H1 (cell line): Measurements from ENCODE around the gene GPN2. TPM values are rescaled to one million over a fixed set of nuclear protein-coding genes. Genes with fewer than 3 reads are reported as not detected.

Experiments
- CBX5 ChIP-seq: fragments of 300-800, 300-1000 bp; sonication (generic); IDR thresholded peaks from 2 replicates; pipeline ENCODE4 v1.7.1; 2016; ENCODE audit warnings: antibody characterized with exemption, low read length, low read depth
- CBX8 ChIP-seq: fragments of 300-800, 300-1000 bp; sonication (generic); IDR thresholded peaks from 2 replicates; pipeline ENCODE4 v1.7.1; 2016; ENCODE audit warnings: low read depth, low read length, borderline replicate concordance
- CHD2 ChIP-seq: IDR thresholded peaks from 2 replicates; pipeline ENCODE4 v1.6.1; 2012; ENCODE audit warnings: low read length, improper control_type of control experiment
- CREB1 ChIP-seq: IDR thresholded peaks from 2 replicates; pipeline ENCODE4 v1.6.1; 2012; ENCODE audit warnings: inconsistent platforms
- EGR1 ChIP-seq: IDR thresholded peaks from 2 replicates; pipeline ENCODE4 v1.6.1; 2011; ENCODE audit warnings: low read depth, low read length, borderline replicate concordance
- FOSL1 ChIP-seq: IDR thresholded peaks from 2 replicates; pipeline ENCODE4 v1.6.1; 2011; ENCODE audit warnings: mild to moderate bottlenecking, low read depth, low read length, moderate library complexity; ENCODE audit not compliant: insufficient read depth
- GABPA ChIP-seq: IDR thresholded peaks from 2 replicates; pipeline ENCODE4 v1.6.1; 2011; ENCODE audit warnings: mild to moderate bottlenecking, low read length, moderate library complexity, borderline replicate concordance; ENCODE audit not compliant: insufficient read depth
- KDM4A ChIP-seq: IDR thresholded peaks from one replicate; pipeline ENCODE4 v1.7.1; 2012; ENCODE audit warnings: low read depth, mild to moderate bottlenecking, moderate library complexity, low read length, inconsistent platforms; ENCODE audit not compliant: severe bottlenecking
- PHF8 ChIP-seq: fragments of 200-600 bp; sonication (generic); conservative IDR thresholded peaks from 2 replicates; pipeline ENCODE4 v1.7.1; 2012; ENCODE audit warnings: low read depth, mild to moderate bottlenecking, inconsistent platforms, low read length, moderate library complexity
- POLR2A ChIP-seq, 2 experiments: IDR thresholded peaks; 1 replicate in 1 of 2; 2 replicates in 1 of 2; pipeline ENCODE4 v1.6.1; 2011; ENCODE audit warnings: low read depth in 2 of 2, low read length in 2 of 2, mild to moderate bottlenecking in 2 of 2; ENCODE audit errors: control extremely low read depth in 1 of 2
- POLR2AphosphoS5 ChIP-seq: IDR thresholded peaks from 2 replicates; pipeline ENCODE4 v1.6.1; 2011; ENCODE audit warnings: low read depth, low read length
- RFX5 ChIP-seq: IDR thresholded peaks from 2 replicates; pipeline ENCODE4 v1.6.1; 2011; ENCODE audit warnings: low read depth, low read length, improper control_type of control experiment, borderline replicate concordance
- RNF2 ChIP-seq: fragments of 200-900, 300-1000 bp; sonication (generic); IDR thresholded peaks from 2 replicates; pipeline ENCODE4 v1.7.1; 2016; ENCODE audit warnings: borderline replicate concordance, low read depth, mild to moderate bottlenecking, antibody characterized with exemption, low read length; ENCODE audit not compliant: poor library complexity, severe bottlenecking; ENCODE audit errors: missing control alignments
- SAP30 ChIP-seq: fragments of 300-600 bp; sonication (generic); IDR thresholded peaks from 2 replicates; pipeline ENCODE4 v1.7.1; 2012; ENCODE audit warnings: low read length, moderate library complexity, mild to moderate bottlenecking, inconsistent platforms; ENCODE audit not compliant: insufficient read depth, insufficient replicate concordance
- SP4 ChIP-seq: IDR thresholded peaks from 2 replicates; pipeline ENCODE4 v1.6.1; 2012; ENCODE audit warnings: low read length, inconsistent platforms
- TCF12 ChIP-seq: IDR thresholded peaks from 2 replicates; pipeline ENCODE4 v1.6.1; 2011; ENCODE audit warnings: low read depth, mild to moderate bottlenecking, low read length
- polyA plus RNA-seq, 7 experiments: library from polyadenylated mRNA; depleted of rRNA in 3 of 7; stranded (reverse) in 5 of 7; unstranded in 2 of 7; fragments of >200 nt in 5 of 7; fragments of 200-250 nt in 2 of 7; gene quantifications; 1 replicate in 5 of 7; 2 replicates in 1 of 7; 4 replicates in 1 of 7; pipeline versions ENCODE4 v1.2.1 to v1.2.3, GENCODE V29; 2011 to 2013; ENCODE audit warnings: missing spikeins in 2 of 7, mixed read lengths in 2 of 7
- total RNA-seq: library from RNA; stranded (reverse); fragmentation: NEBNext Ultra II Directional; extraction: Animal tissue kit (Norgen Biotek cat#: 25700); gene quantifications from 2 replicates; pipeline ENCODE4 v1.2.1, GENCODE V29; 2021
- TF ChIP-seq, protein P1 (sequence below): IDR thresholded peaks from 2 replicates; pipeline ENCODE4 v1.6.1; 2012; ENCODE audit warnings: low read length, inconsistent platforms
- TF ChIP-seq, protein P2 (sequence below): IDR thresholded peaks from 2 replicates; pipeline ENCODE4 v1.6.1; 2012; ENCODE audit warnings: inconsistent platforms
- TF ChIP-seq, protein P3 (sequence below), 3 experiments: IDR thresholded peaks; 1 replicate in 2 of 3; 2 replicates in 1 of 3; pipeline versions ENCODE4 v1.5.1 to v1.6.1; 2011; ENCODE audit warnings: low read length in 3 of 3, mild to moderate bottlenecking in 3 of 3, inconsistent platforms in 2 of 3, low read depth in 1 of 3, moderate library complexity in 1 of 3; ENCODE audit not compliant: insufficient read depth in 1 of 3; ENCODE audit errors: control extremely low read depth in 1 of 3

The GPN2 gene
- total and polyA plus RNA-seq, 2 of the 8 experiments (the other 6 are each of a cell fraction or from before 2014, with no cell fraction given) = 27.3 to 36.8 TPM

DNA sequence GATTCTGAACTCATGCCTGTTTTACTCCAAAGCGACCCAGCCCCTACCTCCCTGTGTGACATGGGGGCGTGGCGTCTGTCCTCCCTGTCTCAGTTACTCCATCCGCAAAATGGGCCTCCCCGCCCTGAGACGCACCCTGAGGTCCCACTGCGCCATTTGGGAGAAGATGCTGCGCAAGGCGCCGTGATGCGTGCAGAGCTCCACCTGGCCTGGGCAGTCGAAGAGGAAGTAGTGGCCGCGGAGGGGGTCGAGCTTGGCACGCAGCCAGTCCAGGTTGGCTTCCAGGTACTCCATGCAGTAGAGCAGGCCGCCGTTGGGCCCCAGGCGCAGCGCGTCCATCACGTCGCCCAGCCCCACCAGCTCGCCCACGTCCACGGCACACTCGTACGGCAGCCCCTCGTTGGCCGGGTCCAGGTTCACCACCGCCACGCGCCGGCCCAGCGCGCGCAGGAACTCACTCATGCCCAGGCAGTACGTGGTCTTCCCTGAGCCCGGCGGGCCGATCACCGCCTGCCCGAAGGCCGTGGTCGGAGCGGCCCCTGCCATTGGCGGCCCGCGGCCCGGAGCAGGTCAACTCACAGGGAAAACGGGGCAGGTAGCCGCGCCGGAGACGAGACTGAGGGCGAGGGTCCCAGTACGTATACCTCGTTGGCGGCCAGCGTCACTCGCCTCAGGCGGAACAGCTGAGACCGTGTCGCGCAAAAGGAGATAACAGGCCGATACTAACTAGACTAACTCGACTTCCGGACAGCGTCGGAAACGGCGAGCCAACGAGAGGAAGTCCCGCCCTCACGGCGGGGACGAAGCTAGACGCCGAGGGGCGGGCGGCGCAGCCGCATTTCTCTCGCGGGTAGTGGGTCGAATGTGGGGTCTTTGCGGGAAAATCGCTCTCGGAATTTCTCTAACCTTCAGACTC, at the start of gene GPN2 (continued):
- no peak for TF ChIP-seq RFX5
- peak; percentile 83 for TF ChIP-seq POLR2AphosphoS5
- no peak for TF ChIP-seq CBX5
- TF ChIP-seq GABPA = peak; percentile 72; the same call in 1 of the 2 replicates
- no peak for TF ChIP-seq TCF12
- 0 out of 2 replicates have a peak, but pooled peaks have one; percentile 8 for TF ChIP-seq CHD2
- peak; percentile 84 for TF ChIP-seq KDM4A
- TF ChIP-seq, protein P1, sequence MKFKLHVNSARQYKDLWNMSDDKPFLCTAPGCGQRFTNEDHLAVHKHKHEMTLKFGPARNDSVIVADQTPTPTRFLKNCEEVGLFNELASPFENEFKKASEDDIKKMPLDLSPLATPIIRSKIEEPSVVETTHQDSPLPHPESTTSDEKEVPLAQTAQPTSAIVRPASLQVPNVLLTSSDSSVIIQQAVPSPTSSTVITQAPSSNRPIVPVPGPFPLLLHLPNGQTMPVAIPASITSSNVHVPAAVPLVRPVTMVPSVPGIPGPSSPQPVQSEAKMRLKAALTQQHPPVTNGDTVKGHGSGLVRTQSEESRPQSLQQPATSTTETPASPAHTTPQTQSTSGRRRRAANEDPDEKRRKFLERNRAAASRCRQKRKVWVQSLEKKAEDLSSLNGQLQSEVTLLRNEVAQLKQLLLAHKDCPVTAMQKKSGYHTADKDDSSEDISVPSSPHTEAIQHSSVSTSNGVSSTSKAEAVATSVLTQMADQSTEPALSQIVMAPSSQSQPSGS = no peak
- peak; percentile 66; the same call in 1 of the 2 replicates for TF ChIP-seq PHF8
- no peak for TF ChIP-seq EGR1
- no peak for TF ChIP-seq CBX8
- TF ChIP-seq FOSL1 = no peak
- no peak for TF ChIP-seq RNF2
- peak; percentile 58 for TF ChIP-seq SAP30
- TF ChIP-seq, protein P2, sequence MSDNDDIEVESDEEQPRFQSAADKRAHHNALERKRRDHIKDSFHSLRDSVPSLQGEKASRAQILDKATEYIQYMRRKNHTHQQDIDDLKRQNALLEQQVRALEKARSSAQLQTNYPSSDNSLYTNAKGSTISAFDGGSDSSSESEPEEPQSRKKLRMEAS = no peak; the same call in 1 of the 2 replicates
- TF ChIP-seq POLR2A (IDR thresholded peaks at IDR 0.05; ENCODE audit: control extremely low read depth in 1 of 2, low read depth in 2 of 2, low read length in 2 of 2) = peak; percentile 74 to 84
- TF ChIP-seq CREB1 = peak; percentile 76
- TF ChIP-seq SP4 = no peak; the same call in 1 of the 2 replicates
- TF ChIP-seq, protein P3, sequence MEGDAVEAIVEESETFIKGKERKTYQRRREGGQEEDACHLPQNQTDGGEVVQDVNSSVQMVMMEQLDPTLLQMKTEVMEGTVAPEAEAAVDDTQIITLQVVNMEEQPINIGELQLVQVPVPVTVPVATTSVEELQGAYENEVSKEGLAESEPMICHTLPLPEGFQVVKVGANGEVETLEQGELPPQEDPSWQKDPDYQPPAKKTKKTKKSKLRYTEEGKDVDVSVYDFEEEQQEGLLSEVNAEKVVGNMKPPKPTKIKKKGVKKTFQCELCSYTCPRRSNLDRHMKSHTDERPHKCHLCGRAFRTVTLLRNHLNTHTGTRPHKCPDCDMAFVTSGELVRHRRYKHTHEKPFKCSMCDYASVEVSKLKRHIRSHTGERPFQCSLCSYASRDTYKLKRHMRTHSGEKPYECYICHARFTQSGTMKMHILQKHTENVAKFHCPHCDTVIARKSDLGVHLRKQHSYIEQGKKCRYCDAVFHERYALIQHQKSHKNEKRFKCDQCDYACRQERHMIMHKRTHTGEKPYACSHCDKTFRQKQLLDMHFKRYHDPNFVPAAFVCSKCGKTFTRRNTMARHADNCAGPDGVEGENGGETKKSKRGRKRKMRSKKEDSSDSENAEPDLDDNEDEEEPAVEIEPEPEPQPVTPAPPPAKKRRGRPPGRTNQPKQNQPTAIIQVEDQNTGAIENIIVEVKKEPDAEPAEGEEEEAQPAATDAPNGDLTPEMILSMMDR (IDR thresholded peaks at IDR 0.05; ENCODE audit: control extremely low read depth in 1 of 3, insufficient read depth in 1 of 3, low read depth in 1 of 3, low read length in 3 of 3) = no peak
